LHCN-M2 (cell line): ENCODE results near the gene WDR87. TPM values are rescaled to one million over a fixed set of nuclear protein-coding genes. Genes with fewer than 3 reads are reported as not detected.
"Not testable (repeated sequence)": the region's sequence is repeated elsewhere in the genome, so short reads cannot be mapped to it uniquely, and the experiment has no call there.

Source experiments
- DNase-seq: peaks from one replicate; pipeline ENCODE4 v3.0.0-alpha.2; 2012; ENCODE audit warnings: low read depth
- total RNA-seq: library from RNA; depleted of rRNA; stranded (reverse); fragments of >200 nt; gene quantifications from 2 replicates; pipeline ENCODE4 v1.2.3, GENCODE V29; 2014; rRNA removed

Gene WDR87
- total RNA-seq, 1 experiment from 2014 or later: not detected

DNA sequence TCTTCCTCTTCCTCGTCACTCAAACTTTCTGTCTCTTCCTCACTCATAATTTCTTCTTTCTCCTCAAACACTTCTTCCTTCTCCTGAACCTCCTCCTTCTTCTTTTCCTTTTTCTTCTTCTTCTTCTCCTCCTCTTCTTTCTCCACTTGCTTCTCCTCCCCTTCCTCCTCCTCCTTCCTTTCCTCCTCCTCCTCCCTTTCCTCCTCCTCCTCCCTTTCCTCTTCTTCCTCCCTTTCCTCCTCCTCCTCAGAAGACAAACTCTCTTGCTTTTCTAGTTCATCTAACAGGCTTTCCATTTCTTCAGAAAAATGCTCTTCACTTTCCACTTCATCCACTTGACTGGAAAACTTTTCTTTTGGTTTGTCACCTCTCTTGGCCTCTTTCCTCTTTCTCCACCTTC, 19.8 kb downstream of the WDR87 start:
- no peak for DNase-seq

DNA sequence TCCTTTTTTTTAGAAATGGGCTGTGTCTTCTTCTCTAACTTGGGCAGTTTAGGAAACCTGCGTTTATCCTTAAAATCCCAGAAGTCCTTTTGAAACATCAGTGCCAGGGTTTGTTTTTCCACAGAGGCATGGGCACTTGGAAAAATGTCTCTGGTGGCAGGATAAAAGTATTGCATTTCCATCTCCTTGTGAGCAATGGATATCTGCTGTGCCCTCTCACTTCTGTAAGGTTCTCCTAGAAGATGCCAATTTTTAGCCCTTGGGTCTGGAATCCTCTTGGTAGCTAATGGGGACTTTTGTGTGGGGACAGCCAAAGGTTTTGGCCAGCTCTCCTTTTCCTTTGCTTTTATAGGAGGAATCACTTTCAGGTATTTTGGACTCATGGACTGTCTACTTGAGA, 21.0 kb downstream of the WDR87 start:
- no peak for DNase-seq

DNA sequence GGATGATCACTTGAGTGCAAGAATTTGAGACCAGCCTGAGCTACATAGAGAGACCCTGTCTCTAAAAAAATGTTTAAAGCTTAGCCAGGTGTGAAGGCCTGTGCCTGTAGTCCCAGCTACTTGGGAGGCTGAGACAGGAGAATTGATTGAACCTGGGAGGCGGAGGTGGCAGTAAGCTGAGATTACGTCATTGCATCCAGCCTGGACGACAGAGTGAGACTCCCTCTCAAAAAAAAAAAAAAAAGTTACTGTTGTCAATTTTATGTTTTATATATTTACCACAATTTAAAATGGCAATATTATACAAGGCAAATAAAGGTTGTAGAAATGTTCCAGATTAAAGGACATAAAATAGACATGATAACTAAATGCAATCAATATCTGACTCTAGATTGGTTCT, 29.2 kb downstream of the WDR87 start:
- no peak for DNase-seq

GRCh38 chr19:37876032-37876431, 30.4 kb downstream of the WDR87 start:
- no peak for DNase-seq

GRCh38 chr19:37874784-37875183, 31.6 kb downstream of the WDR87 start:
- peak; percentile 1 for DNase-seq

DNA sequence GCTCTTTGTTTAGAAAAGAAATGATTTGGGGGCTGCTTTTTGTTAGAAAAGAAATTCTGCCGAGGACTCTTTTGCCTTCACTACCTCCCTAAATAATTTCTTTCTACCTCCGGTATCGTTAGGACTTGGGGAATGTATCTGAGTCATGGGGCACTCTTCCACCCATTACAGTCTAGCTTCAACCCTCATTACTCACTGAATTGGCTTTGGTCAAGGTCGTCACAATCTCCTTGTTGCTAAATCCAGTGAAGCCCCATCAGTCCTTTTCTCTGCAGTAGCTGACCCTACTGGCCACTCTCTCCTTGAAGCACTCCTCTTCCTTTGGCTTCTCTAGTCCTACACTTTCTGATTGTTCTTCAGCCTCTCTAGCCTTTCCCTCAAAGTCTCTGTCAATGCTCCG, 34.0 kb downstream of the WDR87 start:
- no peak for DNase-seq

DNA sequence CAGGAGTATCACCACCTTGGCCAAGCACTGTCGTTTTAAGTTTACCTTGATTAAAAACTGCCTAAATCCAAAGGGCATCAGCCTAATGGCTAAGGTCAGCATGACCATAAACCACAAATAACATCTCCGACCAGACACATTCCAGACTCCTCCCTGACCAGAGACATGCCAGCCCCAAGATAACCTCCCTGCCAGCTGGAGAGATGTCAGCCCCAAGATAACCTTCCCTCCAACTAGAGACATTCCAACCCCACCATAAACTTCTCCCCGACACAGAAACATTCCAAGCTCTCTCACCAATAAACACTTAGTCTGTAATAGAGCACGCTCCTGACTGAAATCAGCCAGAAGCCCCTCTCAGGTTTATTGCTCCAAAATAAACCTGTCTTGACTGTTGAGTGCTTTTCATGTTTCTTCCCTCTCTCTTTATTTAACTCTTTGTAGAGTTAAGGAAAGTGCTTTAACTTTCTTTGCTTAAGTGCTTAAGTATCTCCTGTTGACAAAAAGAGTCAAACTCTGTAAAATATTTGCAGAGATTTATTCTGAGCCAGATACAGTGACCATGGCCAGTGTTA, 36.5 kb downstream of the WDR87 start:
- no peak for DNase-seq

DNA sequence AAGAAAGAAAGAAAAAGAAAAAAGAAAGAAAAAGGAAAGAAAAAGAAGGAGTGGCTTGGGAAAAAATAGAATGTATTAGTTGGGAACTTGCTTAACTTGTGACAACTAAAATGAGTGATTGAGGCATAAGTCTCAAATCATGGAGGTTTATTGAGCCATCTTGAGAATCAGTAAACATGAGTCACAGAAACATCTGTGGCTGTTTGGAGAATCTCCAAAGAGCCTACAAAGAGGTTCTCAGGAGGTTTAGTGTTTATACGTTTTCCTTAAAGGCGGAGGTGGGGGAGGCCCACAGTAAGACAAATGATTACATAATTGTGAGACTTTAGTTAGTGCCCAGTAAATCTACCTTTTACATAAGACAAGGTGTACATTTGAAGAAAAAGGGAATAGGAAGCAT, 38.6 kb downstream of the WDR87 start:
- DNase-seq: peak; percentile 87

GRCh38 chr19:37865930-37866329, 40.5 kb downstream of the WDR87 start:
- not testable (repeated sequence) for DNase-seq

- DNase-seq: no peak
These were observed 41.9 kb downstream of the WDR87 start for GRCh38 chr19:37864501-37864900.

DNA sequence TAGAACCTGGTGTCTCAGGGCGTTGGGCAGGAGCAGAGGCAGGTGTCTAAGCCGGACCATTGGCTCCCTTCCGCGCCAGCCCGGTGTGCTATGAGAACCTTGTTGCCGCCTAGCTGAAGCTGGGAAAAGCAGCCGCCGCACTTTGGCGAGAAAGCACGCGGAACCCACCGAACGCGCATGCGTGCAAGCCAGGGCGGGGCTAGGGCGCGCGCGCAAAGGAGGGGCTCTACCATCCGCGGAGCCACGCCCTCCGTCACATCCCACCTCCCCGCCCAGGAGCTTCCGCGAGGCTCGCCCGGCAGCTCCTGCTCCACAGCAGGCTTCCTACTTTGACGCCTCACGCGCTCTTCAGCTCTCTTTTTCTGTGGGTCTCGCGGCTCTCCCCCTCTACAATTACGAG, 51.3 kb downstream of the WDR87 start:
- DNase-seq: no peak

- DNase-seq: peak; percentile 2
These were observed 60.5 kb downstream of the WDR87 start for GRCh38 chr19:37845932-37846331.

Other genes starting within 250 kb of the WDR87 start
- gene ZNF607, start 186.8 kb downstream of the WDR87 start, total RNA-seq: 4.7 and 6.1 TPM in 2 replicates
- gene ZNF573, start 127.0 kb downstream of the WDR87 start, total RNA-seq: 6.9 and 7.5 TPM in 2 replicates
- 30.4 and 32.8 TPM in 2 replicates for gene SIPA1L3, start 614 bp upstream of the WDR87 start, total RNA-seq